ENCODE results near the gene MRPS27.

MRPS27 gene

GRCh38 chr5:72180925-72181324 is 139.1 kb downstream of the MRPS27 start:
- TF ChIP-seq, protein P1, sequence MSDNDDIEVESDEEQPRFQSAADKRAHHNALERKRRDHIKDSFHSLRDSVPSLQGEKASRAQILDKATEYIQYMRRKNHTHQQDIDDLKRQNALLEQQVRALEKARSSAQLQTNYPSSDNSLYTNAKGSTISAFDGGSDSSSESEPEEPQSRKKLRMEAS (IDR thresholded peaks at IDR 0.05), result no peak
- TF ChIP-seq EGR1 (IDR thresholded peaks at IDR 0.05) (no peak), CREB1 (IDR thresholded peaks at IDR 0.05; ENCODE audit: low read depth) (no peak), FOXM1 (IDR thresholded peaks at IDR 0.05; ENCODE audit: borderline replicate concordance, low read depth) (no peak), CEBPB (IDR thresholded peaks at IDR 0.05) (no peak), TCF12 (IDR thresholded peaks at IDR 0.05; ENCODE audit: low read depth) (no peak)

DNA sequence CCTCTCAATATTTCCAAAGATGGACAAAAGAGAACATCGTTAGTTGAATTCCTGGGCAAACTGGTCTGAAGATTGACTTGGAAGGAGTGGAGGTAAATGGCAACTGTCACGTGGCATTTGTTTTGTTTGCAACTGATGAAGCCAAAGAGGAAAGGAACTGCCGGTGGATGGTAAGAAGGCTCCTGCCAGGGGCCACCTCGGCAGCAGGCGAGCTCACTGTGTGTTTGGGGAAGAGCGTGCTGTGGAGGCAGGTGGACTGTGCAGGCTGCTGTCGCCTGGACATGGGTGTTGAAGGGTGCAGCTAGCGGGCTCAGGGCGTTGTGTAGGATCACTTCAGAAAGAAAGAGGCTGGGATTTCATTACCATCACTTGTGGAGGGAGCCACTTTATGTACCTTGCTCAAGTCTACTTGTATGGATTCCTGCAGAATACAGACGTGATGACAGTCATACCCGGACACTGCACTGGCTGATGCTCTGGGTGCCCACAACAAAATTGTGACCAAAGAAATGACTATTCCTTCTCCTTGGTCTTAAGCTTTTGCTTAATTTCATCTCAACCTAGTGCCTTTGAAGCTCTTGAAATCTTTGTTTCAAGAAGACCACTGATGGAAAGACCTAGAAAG is 140.1 kb downstream of the MRPS27 start:
- TF ChIP-seq EGR1 (IDR thresholded peaks at IDR 0.05) (no peak), CREB1 (IDR thresholded peaks at IDR 0.05; ENCODE audit: low read depth) (no peak), TCF12 (IDR thresholded peaks at IDR 0.05; ENCODE audit: low read depth) (no peak), ZBTB7A (IDR thresholded peaks at IDR 0.05; ENCODE audit: low read depth) (no peak), TEAD4 (IDR thresholded peaks at IDR 0.05) (no peak), RAD21 (IDR thresholded peaks at IDR 0.05; ENCODE audit: low read depth) (no peak), NFIC (IDR thresholded peaks at IDR 0.05) (no peak)
- TF ChIP-seq, protein P2, sequence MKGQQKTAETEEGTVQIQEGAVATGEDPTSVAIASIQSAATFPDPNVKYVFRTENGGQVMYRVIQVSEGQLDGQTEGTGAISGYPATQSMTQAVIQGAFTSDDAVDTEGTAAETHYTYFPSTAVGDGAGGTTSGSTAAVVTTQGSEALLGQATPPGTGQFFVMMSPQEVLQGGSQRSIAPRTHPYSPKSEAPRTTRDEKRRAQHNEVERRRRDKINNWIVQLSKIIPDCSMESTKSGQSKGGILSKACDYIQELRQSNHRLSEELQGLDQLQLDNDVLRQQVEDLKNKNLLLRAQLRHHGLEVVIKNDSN (IDR thresholded peaks at IDR 0.05), result no peak
- TF ChIP-seq, protein P3, sequence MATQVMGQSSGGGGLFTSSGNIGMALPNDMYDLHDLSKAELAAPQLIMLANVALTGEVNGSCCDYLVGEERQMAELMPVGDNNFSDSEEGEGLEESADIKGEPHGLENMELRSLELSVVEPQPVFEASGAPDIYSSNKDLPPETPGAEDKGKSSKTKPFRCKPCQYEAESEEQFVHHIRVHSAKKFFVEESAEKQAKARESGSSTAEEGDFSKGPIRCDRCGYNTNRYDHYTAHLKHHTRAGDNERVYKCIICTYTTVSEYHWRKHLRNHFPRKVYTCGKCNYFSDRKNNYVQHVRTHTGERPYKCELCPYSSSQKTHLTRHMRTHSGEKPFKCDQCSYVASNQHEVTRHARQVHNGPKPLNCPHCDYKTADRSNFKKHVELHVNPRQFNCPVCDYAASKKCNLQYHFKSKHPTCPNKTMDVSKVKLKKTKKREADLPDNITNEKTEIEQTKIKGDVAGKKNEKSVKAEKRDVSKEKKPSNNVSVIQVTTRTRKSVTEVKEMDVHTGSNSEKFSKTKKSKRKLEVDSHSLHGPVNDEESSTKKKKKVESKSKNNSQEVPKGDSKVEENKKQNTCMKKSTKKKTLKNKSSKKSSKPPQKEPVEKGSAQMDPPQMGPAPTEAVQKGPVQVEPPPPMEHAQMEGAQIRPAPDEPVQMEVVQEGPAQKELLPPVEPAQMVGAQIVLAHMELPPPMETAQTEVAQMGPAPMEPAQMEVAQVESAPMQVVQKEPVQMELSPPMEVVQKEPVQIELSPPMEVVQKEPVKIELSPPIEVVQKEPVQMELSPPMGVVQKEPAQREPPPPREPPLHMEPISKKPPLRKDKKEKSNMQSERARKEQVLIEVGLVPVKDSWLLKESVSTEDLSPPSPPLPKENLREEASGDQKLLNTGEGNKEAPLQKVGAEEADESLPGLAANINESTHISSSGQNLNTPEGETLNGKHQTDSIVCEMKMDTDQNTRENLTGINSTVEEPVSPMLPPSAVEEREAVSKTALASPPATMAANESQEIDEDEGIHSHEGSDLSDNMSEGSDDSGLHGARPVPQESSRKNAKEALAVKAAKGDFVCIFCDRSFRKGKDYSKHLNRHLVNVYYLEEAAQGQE (IDR thresholded peaks at IDR 0.05; ENCODE audit: low read depth), result no peak

GRCh38 chr5:72179028-72179815 is 140.8 kb downstream of the MRPS27 start:
- peak; percentile 66; the same call in 1 of the 2 replicates for TF ChIP-seq ZBTB7A (IDR thresholded peaks at IDR 0.05; ENCODE audit: low read depth)
- no peak for TF ChIP-seq CEBPB (IDR thresholded peaks at IDR 0.05)
- TF ChIP-seq, protein P3 (IDR thresholded peaks at IDR 0.05; ENCODE audit: low read depth), result no peak
- TF ChIP-seq TEAD4 (IDR thresholded peaks at IDR 0.05), result peak; percentile 79
- TF ChIP-seq NFIC (IDR thresholded peaks at IDR 0.05), result peak; percentile 67
- no peak for TF ChIP-seq CREB1 (IDR thresholded peaks at IDR 0.05; ENCODE audit: low read depth)
- TF ChIP-seq TAF1 (IDR thresholded peaks at IDR 0.05; ENCODE audit: low read depth), result no peak
- TF ChIP-seq TCF12 (IDR thresholded peaks at IDR 0.05; ENCODE audit: low read depth), result peak; percentile 23; the same call in 1 of the 2 replicates
- no peak for TF ChIP-seq RAD21 (IDR thresholded peaks at IDR 0.05; ENCODE audit: low read depth)
- TF ChIP-seq EP300 (IDR thresholded peaks at IDR 0.05; ENCODE audit: borderline replicate concordance), result peak; percentile 25; the same call in 1 of the 2 replicates
- TF ChIP-seq YY1 (IDR thresholded peaks at IDR 0.05; ENCODE audit: low read depth), result no peak
- TF ChIP-seq FOXM1 (IDR thresholded peaks at IDR 0.05; ENCODE audit: borderline replicate concordance, low read depth), result no peak; the same call in 1 of the 2 replicates
- TF ChIP-seq, protein P1 (IDR thresholded peaks at IDR 0.05), result no peak
- TF ChIP-seq, protein P2 (IDR thresholded peaks at IDR 0.05), result no peak

GRCh38 chr5:72177538-72177937 is 142.5 kb downstream of the MRPS27 start:
- no peak for TF ChIP-seq FOXM1 (IDR thresholded peaks at IDR 0.05; ENCODE audit: borderline replicate concordance, low read depth)

DNA sequence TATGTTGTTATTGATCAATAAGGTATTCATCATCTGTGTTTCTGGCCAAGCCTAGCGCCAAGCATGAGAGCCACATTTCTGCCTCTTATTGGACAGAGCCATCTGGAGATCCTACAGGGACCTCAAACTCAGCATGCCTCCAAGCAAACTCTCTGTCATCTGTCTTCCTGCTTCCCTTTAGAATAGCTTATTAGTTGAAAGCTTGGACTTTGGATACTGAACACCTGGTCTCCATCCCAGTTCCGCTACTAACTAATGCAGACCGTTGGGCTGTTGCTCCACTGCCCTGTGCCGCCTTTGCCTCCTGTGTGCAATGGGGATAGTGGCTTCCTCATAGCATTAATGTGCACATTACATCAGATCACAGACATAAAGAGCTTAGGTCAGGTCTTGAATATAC is 147.3 kb downstream of the MRPS27 start:
- no peak for TF ChIP-seq NFIC (IDR thresholded peaks at IDR 0.05)

DNA sequence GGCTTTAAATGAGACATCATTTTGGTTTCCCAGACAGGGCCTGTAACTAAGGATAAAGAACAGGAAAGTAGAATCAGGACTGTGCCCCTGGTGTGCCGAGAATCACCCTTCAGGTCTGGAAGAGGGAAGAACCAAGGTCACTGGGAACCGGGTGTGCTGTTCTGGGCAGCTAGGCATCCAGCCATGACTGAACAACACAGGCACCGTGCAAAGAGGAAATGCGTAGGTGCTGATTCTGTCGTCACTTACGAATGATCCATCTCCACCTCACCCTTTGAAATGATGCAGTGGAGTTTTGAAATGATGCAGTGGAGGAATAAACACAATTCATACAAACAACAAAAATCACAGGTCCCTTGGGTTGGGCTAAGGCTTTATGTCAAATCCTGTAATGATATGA is 148.4 kb downstream of the MRPS27 start:
- TF ChIP-seq, protein P3 (IDR thresholded peaks at IDR 0.05; ENCODE audit: low read depth), result no peak
- TF ChIP-seq EGR1 (IDR thresholded peaks at IDR 0.05) (no peak), TCF12 (IDR thresholded peaks at IDR 0.05; ENCODE audit: low read depth) (no peak), TAF1 (IDR thresholded peaks at IDR 0.05; ENCODE audit: low read depth) (no peak), RAD21 (IDR thresholded peaks at IDR 0.05; ENCODE audit: low read depth) (no peak), YY1 (IDR thresholded peaks at IDR 0.05; ENCODE audit: low read depth) (no peak)
- TF ChIP-seq, protein P1 (IDR thresholded peaks at IDR 0.05), result no peak

All from Ishikawa (cell line).